ENCODE measurements around the gene MYO18B.
A peak's percentile ranks its signal among the peaks of the same experiment; 100 is the strongest.

Gene MYO18B

GRCh38 chr22:25714070-25714469, 27.9 kb upstream of the MYO18B start:
- Histone ChIP-seq H3K27me3 (replicated peaks; ENCODE audit: control insufficient read depth, insufficient read depth, low read length) (no peaks in the 10 kb centered on the region), H3K9ac (ENCODE audit: low read length) (no peak overlapping the region), H3K36me3 (ENCODE audit: control insufficient read depth, insufficient read depth, low read length, severe bottlenecking) (peaks cover 83% of the 10 kb centered on the region), H3K4me1 (ENCODE audit: control insufficient read depth, insufficient read depth, low read length) (no peaks in the 10 kb centered on the region), H3K4me3 (ENCODE audit: low read length) (no peak overlapping the region), H3K9me3 (ENCODE audit: control insufficient read depth, low read length) (no peaks in the 10 kb centered on the region)
- DNase-seq (ENCODE audit: low read depth): no peak

GRCh38 chr22:25714739-25715138, 27.2 kb upstream of the MYO18B start:
- Histone ChIP-seq H3K4me3 (ENCODE audit: low read length) (no peak overlapping the region), H3K9me3 (ENCODE audit: control insufficient read depth, low read length) (no peaks in the 10 kb centered on the region), H3K27me3 (replicated peaks; ENCODE audit: control insufficient read depth, insufficient read depth, low read length) (no peaks in the 10 kb centered on the region), H3K4me1 (ENCODE audit: control insufficient read depth, insufficient read depth, low read length) (no peaks in the 10 kb centered on the region), H3K36me3 (ENCODE audit: control insufficient read depth, insufficient read depth, low read length, severe bottlenecking) (peaks cover 83% of the 10 kb centered on the region), H3K9ac (ENCODE audit: low read length) (no peak overlapping the region)
- no peak for DNase-seq (ENCODE audit: low read depth)

- Histone ChIP-seq H3K4me1 (ENCODE audit: control insufficient read depth, insufficient read depth, low read length) (no peaks in the 10 kb centered on the region), H3K4me3 (ENCODE audit: low read length) (no peak overlapping the region), H3K36me3 (ENCODE audit: control insufficient read depth, insufficient read depth, low read length, severe bottlenecking) (peaks cover 64% of the 10 kb centered on the region), H3K9me3 (ENCODE audit: control insufficient read depth, low read length) (no peaks in the 10 kb centered on the region), H3K9ac (ENCODE audit: low read length) (no peak overlapping the region), H3K27me3 (replicated peaks; ENCODE audit: control insufficient read depth, insufficient read depth, low read length) (no peaks in the 10 kb centered on the region)
- no peak for DNase-seq (ENCODE audit: low read depth)
Measured at GRCh38 chr22:25716637-25717036, 25.4 kb upstream of the MYO18B start.

- Histone ChIP-seq H3K27me3 (replicated peaks; ENCODE audit: control insufficient read depth, insufficient read depth, low read length) (no peaks in the 10 kb centered on the region), H3K36me3 (ENCODE audit: control insufficient read depth, insufficient read depth, low read length, severe bottlenecking) (peaks cover 59% of the 10 kb centered on the region), H3K9ac (ENCODE audit: low read length) (no peak overlapping the region), H3K4me1 (ENCODE audit: control insufficient read depth, insufficient read depth, low read length) (peaks cover 8% of the 10 kb centered on the region), H3K4me3 (ENCODE audit: low read length) (no peak overlapping the region), H3K9me3 (ENCODE audit: control insufficient read depth, low read length) (no peaks in the 10 kb centered on the region)
- DNase-seq (ENCODE audit: low read depth): no peak
Measured at GRCh38 chr22:25718135-25718840, 23.7 kb upstream of the MYO18B start.

GRCh38 chr22:25722223-25722622, 19.8 kb upstream of the MYO18B start:
- Histone ChIP-seq H3K9ac (ENCODE audit: low read length) (no peak overlapping the region), H3K36me3 (ENCODE audit: control insufficient read depth, insufficient read depth, low read length, severe bottlenecking) (peaks cover 30% of the 10 kb centered on the region), H3K4me3 (ENCODE audit: low read length) (no peak overlapping the region), H3K9me3 (ENCODE audit: control insufficient read depth, low read length) (no peaks in the 10 kb centered on the region), H3K27me3 (replicated peaks; ENCODE audit: control insufficient read depth, insufficient read depth, low read length) (no peaks in the 10 kb centered on the region), H3K4me1 (ENCODE audit: control insufficient read depth, insufficient read depth, low read length) (peaks cover 8% of the 10 kb centered on the region)
- DNase-seq (ENCODE audit: low read depth): no peak

- peak; percentile 11 for DNase-seq (ENCODE audit: low read depth)
- Histone ChIP-seq H3K4me1 (ENCODE audit: control insufficient read depth, insufficient read depth, low read length) (peaks cover 8% of the 10 kb centered on the region), H3K9me3 (ENCODE audit: control insufficient read depth, low read length) (no peaks in the 10 kb centered on the region), H3K9ac (ENCODE audit: low read length) (no peak overlapping the region), H3K4me3 (ENCODE audit: low read length) (no peak overlapping the region), H3K27me3 (replicated peaks; ENCODE audit: control insufficient read depth, insufficient read depth, low read length) (no peaks in the 10 kb centered on the region), H3K36me3 (ENCODE audit: control insufficient read depth, insufficient read depth, low read length, severe bottlenecking) (peaks cover 27% of the 10 kb centered on the region)
Measured at GRCh38 chr22:25722626-25723025, 19.4 kb upstream of the MYO18B start.

- no peak overlapping the region for H3K9ac ChIP-seq (ENCODE audit: low read length)
- peaks cover 21% of the 10 kb centered on the region for H3K36me3 ChIP-seq (ENCODE audit: control insufficient read depth, insufficient read depth, low read length, severe bottlenecking)
- DNase-seq (ENCODE audit: low read depth): no peak
- H3K27me3 ChIP-seq (replicated peaks; ENCODE audit: control insufficient read depth, insufficient read depth, low read length): peaks cover 8% of the 10 kb centered on the region
- no peaks in the 10 kb centered on the region for H3K9me3 ChIP-seq (ENCODE audit: control insufficient read depth, low read length)
- H3K4me3 ChIP-seq (ENCODE audit: low read length): no peak overlapping the region
- peaks cover 8% of the 10 kb centered on the region for H3K4me1 ChIP-seq (ENCODE audit: control insufficient read depth, insufficient read depth, low read length)
Measured at GRCh38 chr22:25726241-25726640, 15.7 kb upstream of the MYO18B start.

- no peak overlapping the region for H3K4me3 ChIP-seq (ENCODE audit: low read length)
- H3K27me3 ChIP-seq (replicated peaks; ENCODE audit: control insufficient read depth, insufficient read depth, low read length): peaks cover 18% of the 10 kb centered on the region
- H3K4me1 ChIP-seq (ENCODE audit: control insufficient read depth, insufficient read depth, low read length): peaks cover 2% of the 10 kb centered on the region
- H3K9me3 ChIP-seq (ENCODE audit: control insufficient read depth, low read length): no peaks in the 10 kb centered on the region
- no peak for DNase-seq (ENCODE audit: low read depth)
- H3K36me3 ChIP-seq (ENCODE audit: control insufficient read depth, insufficient read depth, low read length, severe bottlenecking): peaks cover 12% of the 10 kb centered on the region
- no peak overlapping the region for H3K9ac ChIP-seq (ENCODE audit: low read length)
Measured at GRCh38 chr22:25728071-25728470, 13.9 kb upstream of the MYO18B start.

- no peak overlapping the region for H3K4me3 ChIP-seq (ENCODE audit: low read length)
- no peak for DNase-seq (ENCODE audit: low read depth)
- no peaks in the 10 kb centered on the region for H3K9me3 ChIP-seq (ENCODE audit: control insufficient read depth, low read length)
- peaks cover 7% of the 10 kb centered on the region for H3K36me3 ChIP-seq (ENCODE audit: control insufficient read depth, insufficient read depth, low read length, severe bottlenecking)
- H3K27me3 ChIP-seq (replicated peaks; ENCODE audit: control insufficient read depth, insufficient read depth, low read length): peaks cover 18% of the 10 kb centered on the region
- H3K9ac ChIP-seq (ENCODE audit: low read length): no peak overlapping the region
- H3K4me1 ChIP-seq (ENCODE audit: control insufficient read depth, insufficient read depth, low read length): no peaks in the 10 kb centered on the region
Measured at GRCh38 chr22:25729016-25729995, 12.7 kb upstream of the MYO18B start.

- no peak overlapping the region for H3K4me3 ChIP-seq (ENCODE audit: low read length)
- no peaks in the 10 kb centered on the region for H3K9me3 ChIP-seq (ENCODE audit: control insufficient read depth, low read length)
- DNase-seq (ENCODE audit: low read depth): no peak
- H3K36me3 ChIP-seq (ENCODE audit: control insufficient read depth, insufficient read depth, low read length, severe bottlenecking): no peaks in the 10 kb centered on the region
- peaks cover 13% of the 10 kb centered on the region for H3K27me3 ChIP-seq (replicated peaks; ENCODE audit: control insufficient read depth, insufficient read depth, low read length)
- H3K4me1 ChIP-seq (ENCODE audit: control insufficient read depth, insufficient read depth, low read length): no peaks in the 10 kb centered on the region
- no peak overlapping the region for H3K9ac ChIP-seq (ENCODE audit: low read length)
Measured at GRCh38 chr22:25735650-25736049, 6.3 kb upstream of the MYO18B start.

GRCh38 chr22:25736378-25737011, 5.5 kb upstream of the MYO18B start:
- Histone ChIP-seq H3K9ac (ENCODE audit: low read length) (no peak overlapping the region), H3K4me1 (ENCODE audit: control insufficient read depth, insufficient read depth, low read length) (no peaks in the 10 kb centered on the region), H3K9me3 (ENCODE audit: control insufficient read depth, low read length) (no peaks in the 10 kb centered on the region), H3K27me3 (replicated peaks; ENCODE audit: control insufficient read depth, insufficient read depth, low read length) (peaks cover 13% of the 10 kb centered on the region), H3K36me3 (ENCODE audit: control insufficient read depth, insufficient read depth, low read length, severe bottlenecking) (no peaks in the 10 kb centered on the region), H3K4me3 (ENCODE audit: low read length) (no peak overlapping the region)
- DNase-seq (ENCODE audit: low read depth): no peak

Measured in adipocyte (in vitro differentiated cells).